Measurements from ENCODE around the gene ARHGAP12. TPM values are rescaled to one million over a fixed set of nuclear protein-coding genes. Genes with fewer than 3 reads are reported as not detected.

Gene ARHGAP12
- total RNA-seq, 1 experiment from 2014 or later, result 51.9 TPM

- ChIA-PET CTCF (no interaction called here), POLR2A (ENCODE audit: unreplicated experiment) (interaction anchor here (0.7 kb wide), 1 partner anchor 375 kb away, joined by 3 read pairs; no protein-coding TSS in a partner anchor)
These were observed 105.3 kb downstream of the ARHGAP12 start for GRCh38 chr10:31823358-31823757.

GRCh38 chr10:31822616-31823318, 105.9 kb downstream of the ARHGAP12 start:
- Histone ChIP-seq H3K27ac (no peak overlapping the region), H3K27me3 (ENCODE audit: insufficient read depth, low read depth) (no peaks in the 10 kb centered on the region), H3K36me3 (ENCODE audit: low read depth) (peaks cover 14% of the 10 kb centered on the region), H4K20me1 (ENCODE audit: insufficient read depth) (no peaks in the 10 kb centered on the region), H2AFZ (no peak overlapping the region), H3K9me3 (ENCODE audit: insufficient read depth, low read depth) (no peaks in the 10 kb centered on the region), H3K4me1 (replicated peaks; ENCODE audit: insufficient read depth) (no peaks in the 10 kb centered on the region), H3K9me2 (ENCODE audit: insufficient read depth) (no peaks in the 10 kb centered on the region), H3K4me3 (no peak overlapping the region), H3K79me2 (ENCODE audit: low read depth) (no peaks in the 10 kb centered on the region), H3K4me2 (no peak overlapping the region), H3F3A (ENCODE audit: insufficient read depth, low read depth) (no peaks in the 10 kb centered on the region)
- POLR2A ChIA-PET (ENCODE audit: unreplicated experiment), result no interaction called here
- no TSS peak for BruUV-seq (replicated peaks)
- intact Hi-C loops (cut with micrococcal nuclease; ENCODE audit: unreplicated experiment), result no loop called here
- CTCF ChIA-PET, result no interaction called here
- DNase-seq, result no peak
- TF ChIP-seq CTCF (conservative IDR thresholded peaks at IDR 0.05) (no peak), EZH2 (IDR thresholded peaks at IDR 0.05; ENCODE audit: low read depth) (no peak)

More at GRCh38 chr10:31823358-31823757, 105.3 kb downstream of the ARHGAP12 start:
- Histone ChIP-seq H3K9me3 (ENCODE audit: insufficient read depth, low read depth) (no peaks in the 10 kb centered on the region), H3K4me2 (no peak overlapping the region), H3K27ac (no peak overlapping the region), H3K27me3 (ENCODE audit: insufficient read depth, low read depth) (no peaks in the 10 kb centered on the region), H3K9me2 (ENCODE audit: insufficient read depth) (no peaks in the 10 kb centered on the region), H4K20me1 (ENCODE audit: insufficient read depth) (0 out of 2 replicates have a peak, but pooled peaks cover 3% of the 10 kb centered on the region), H3K4me3 (no peak overlapping the region), H3K4me1 (replicated peaks; ENCODE audit: insufficient read depth) (no peaks in the 10 kb centered on the region), H3F3A (ENCODE audit: insufficient read depth, low read depth) (no peaks in the 10 kb centered on the region), H3K36me3 (ENCODE audit: low read depth) (peaks cover 14% of the 10 kb centered on the region), H3K79me2 (ENCODE audit: low read depth) (no peaks in the 10 kb centered on the region), H2AFZ (no peak overlapping the region)
- TF ChIP-seq EZH2 (IDR thresholded peaks at IDR 0.05; ENCODE audit: low read depth) (no peak), CTCF (conservative IDR thresholded peaks at IDR 0.05) (no peak)
- BruUV-seq (replicated peaks), result no TSS peak
- DNase-seq, result no peak
- intact Hi-C loops (cut with micrococcal nuclease; ENCODE audit: unreplicated experiment), result no loop called here

- no peak for DNase-seq
- ChIA-PET CTCF (no interaction called here), POLR2A (ENCODE audit: unreplicated experiment) (no interaction called here)
- H3K4me2 ChIP-seq, result no peak overlapping the region
- intact Hi-C loops (cut with micrococcal nuclease; ENCODE audit: unreplicated experiment), result no loop called here
- no peaks in the 10 kb centered on the region for H3K9me3 ChIP-seq (ENCODE audit: insufficient read depth, low read depth)
- H3K4me3 ChIP-seq, result no peak overlapping the region
- H3K4me1 ChIP-seq (replicated peaks; ENCODE audit: insufficient read depth), result no peaks in the 10 kb centered on the region
- no peak for TF ChIP-seq EZH2 (IDR thresholded peaks at IDR 0.05; ENCODE audit: low read depth)
- no peak for TF ChIP-seq CTCF (conservative IDR thresholded peaks at IDR 0.05)
- H3K79me2 ChIP-seq (ENCODE audit: low read depth), result no peaks in the 10 kb centered on the region
- no peak overlapping the region for H3K27ac ChIP-seq
- no peaks in the 10 kb centered on the region for H3K9me2 ChIP-seq (ENCODE audit: insufficient read depth)
- BruUV-seq (replicated peaks), result no TSS peak
- peaks cover 14% of the 10 kb centered on the region for H3K36me3 ChIP-seq (ENCODE audit: low read depth)
- no peak overlapping the region for H2AFZ ChIP-seq
- H4K20me1 ChIP-seq (ENCODE audit: insufficient read depth), result no peaks in the 10 kb centered on the region
- no peaks in the 10 kb centered on the region for H3K27me3 ChIP-seq (ENCODE audit: insufficient read depth, low read depth)
- no peaks in the 10 kb centered on the region for H3F3A ChIP-seq (ENCODE audit: insufficient read depth, low read depth)
These were observed 106.5 kb downstream of the ARHGAP12 start for GRCh38 chr10:31822150-31822549.
